Stimulated activated CD8-positive, alpha-beta memory T cell treated with anti-CD3 and anti-CD28 coated beads, Interleukin-4, amount 100 ng/mL, for 4 hours (primary cell): ENCODE measurements around the gene EEF1A2.
"Not testable (repeated sequence)": the region's sequence is repeated elsewhere in the genome, so short reads cannot be mapped to it uniquely, and the experiment has no call there.

Experiments
- DNase-seq, 2 donors: peaks; one replicate each; pipeline ENCODE4 v3.0.0-alpha.2; 2020; ENCODE audit warnings: low read depth in 2 of 2, low spot score in 1 of 2

EEF1A2 gene

DNA sequence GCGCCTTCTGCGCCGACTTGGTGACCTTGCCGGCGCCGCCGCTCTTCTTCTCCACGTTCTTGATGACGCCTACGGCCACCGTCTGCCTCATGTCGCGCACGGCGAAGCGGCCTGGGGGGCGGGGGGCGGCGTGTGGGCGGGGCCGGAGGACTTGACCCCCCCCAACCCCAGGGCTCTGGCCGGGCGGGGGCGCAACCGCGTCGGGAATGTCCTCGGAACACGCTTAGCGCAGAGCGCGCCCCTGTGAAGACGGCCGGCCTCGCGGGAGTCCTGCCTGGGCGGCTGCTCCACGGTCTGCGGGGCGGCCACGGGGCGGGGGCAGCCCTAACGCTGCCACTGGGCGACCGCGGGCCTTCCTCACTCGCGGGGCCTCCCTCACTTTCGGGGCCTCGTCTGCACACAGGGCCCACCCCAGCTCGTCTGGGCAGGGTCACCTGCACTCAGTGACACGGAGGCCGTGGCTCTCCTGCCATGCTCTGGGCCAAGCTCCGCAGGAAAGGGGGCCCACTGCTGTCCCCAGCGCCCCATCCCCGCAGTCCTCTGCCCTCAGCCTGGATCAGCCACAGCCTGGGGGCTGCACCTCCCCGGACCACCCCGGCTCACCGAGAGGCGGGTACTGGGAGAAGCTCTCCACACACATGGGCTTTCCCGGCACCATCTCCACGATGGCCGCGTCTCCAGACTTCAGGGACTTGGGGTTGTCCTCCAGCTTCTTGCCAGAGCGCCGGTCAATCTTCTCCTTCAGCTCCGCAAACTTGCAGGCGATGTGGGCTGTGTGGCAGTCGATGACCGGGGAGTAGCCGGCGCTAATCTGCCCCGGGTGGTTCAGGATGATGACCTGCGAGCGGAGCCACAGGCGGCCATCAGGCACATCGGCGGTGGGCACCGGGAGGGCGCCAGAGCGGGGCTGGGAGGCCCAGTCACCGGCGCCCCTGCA, 10.3 kb downstream of the EEF1A2 start:
- no peak for DNase-seq

GRCh38 chr20:63487781-63488241, 11.1 kb downstream of the EEF1A2 start:
- DNase-seq = no peak

- DNase-seq = no peak
These were observed 11.6 kb downstream of the EEF1A2 start for GRCh38 chr20:63487116-63487764.

- no peak for DNase-seq
These were observed 12.5 kb downstream of the EEF1A2 start for GRCh38 chr20:63486300-63486855.

DNA sequence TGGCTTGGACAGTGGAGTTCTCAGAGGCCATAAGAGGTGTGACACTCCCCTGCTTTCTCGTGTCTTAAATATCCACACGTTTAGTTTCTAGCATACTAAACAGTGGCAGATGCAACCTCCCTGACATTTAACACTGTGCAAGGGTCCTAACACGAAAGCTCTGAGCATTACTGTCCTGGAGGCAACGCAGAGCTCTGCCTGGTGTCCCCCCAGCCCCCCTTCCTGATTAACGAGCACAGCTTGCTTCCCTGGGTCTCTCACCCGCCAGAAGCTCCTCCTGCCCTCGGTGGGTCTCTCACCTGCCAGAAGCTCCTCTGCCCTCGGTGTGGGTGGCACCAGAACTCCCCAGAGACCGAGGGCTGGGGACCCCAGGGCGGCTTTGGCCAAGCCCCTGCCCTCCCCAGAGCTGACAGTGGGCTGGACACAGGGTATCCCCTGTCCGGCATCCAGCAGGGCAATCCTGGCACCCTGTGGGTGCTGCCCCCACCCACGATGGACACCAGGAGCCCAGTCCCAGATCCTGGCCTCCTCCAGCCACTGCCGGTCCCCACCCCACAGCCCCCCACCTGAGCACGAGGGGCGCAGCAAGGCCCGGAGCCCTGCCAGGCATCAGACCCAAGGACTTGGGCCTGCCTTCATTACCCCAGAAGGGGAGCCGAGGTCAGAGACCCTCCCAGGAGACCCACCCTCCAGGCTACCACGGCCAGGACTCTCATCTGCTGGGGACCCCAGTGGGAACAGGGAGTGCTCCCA, 14.1 kb downstream of the EEF1A2 start:
- no peak for DNase-seq

- no peak for DNase-seq
These were observed 14.6 kb downstream of the EEF1A2 start for GRCh38 chr20:63484236-63484635.

DNA sequence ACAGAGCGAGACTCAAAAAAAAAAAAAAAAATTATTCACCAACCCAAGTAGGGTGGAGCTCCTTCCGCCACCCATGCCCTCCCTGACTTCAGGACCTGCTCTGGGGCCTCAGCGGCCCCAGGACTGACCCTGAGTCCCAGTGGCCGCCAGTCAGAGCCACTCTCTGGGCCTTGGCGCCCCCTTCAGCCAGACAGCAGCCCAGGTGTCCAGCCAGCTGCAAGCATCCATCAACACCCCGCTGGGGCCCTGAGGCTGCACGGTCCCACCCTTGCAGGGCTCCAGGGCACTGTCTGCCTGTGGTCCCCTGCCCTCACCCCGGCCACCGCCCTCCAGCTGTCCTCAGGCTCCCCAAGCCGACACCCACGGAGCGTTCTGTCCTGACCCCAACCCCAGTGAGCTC, 15.0 kb downstream of the EEF1A2 start:
- no peak for DNase-seq

- DNase-seq = no peak
These were observed 16.8 kb downstream of the EEF1A2 start for GRCh38 chr20:63482021-63482587.

DNA sequence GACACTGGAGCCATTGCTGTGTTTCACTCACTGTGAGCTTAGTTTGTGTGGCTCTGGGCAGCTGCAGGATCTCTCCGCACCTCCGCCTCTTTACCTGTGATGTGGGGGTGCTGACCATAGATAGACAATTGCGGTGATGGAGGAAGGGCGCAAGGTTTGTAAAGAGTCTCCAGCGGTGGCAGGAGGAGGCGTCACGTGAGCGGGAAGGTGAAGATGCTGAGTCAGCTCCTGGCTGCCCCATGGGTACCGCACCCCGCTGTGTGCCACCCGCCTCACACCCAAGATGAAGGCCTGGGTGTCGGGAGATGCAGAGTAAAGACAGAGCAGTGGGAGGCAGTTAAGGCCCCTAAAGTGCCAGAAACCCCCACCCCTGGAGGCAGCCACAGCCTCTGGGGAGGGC, 17.4 kb downstream of the EEF1A2 start:
- no peak for DNase-seq

DNA sequence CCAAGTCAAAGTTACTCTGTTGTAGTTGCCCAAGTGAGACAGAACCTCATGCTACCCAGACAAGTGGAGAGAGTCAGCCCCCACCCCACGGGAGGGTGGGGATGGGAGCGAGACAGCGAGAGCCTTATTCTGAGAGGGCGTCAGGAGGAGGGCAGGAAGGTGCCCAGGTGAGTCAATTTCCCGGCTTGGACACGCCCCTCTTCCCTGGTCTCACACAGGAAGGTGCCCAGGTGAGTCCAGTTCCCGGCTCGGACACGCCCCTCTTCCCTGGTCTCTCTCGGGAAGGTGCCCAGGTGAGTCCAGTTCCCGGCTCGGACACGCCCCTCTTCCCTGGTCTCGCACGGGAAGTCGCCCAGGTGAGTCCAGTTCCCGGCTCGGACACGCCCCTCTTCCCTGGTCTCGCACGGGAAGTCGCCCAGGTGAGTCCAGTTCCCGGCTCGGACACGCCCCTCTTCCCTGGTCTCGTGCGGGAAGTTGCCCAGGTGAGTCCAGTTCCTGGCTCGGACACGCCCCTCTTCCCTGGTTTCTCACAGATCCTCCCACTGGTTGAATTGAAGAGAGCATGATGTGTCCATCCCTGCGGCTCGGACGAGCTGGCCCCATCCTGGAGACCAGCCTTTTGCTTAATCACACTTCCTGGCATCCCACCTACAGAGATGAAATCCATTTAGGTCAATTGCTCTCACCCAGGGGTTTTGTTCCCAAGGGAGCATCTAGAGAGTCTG, 19.0 kb downstream of the EEF1A2 start:
- DNase-seq = not testable (repeated sequence)

GRCh38 chr20:63478346-63479302, 20.3 kb downstream of the EEF1A2 start:
- no peak for DNase-seq

- no peak for DNase-seq
These were observed 20.9 kb downstream of the EEF1A2 start for GRCh38 chr20:63477944-63478343.

- DNase-seq = no peak
These were observed 21.7 kb downstream of the EEF1A2 start for GRCh38 chr20:63477061-63477616.

DNA sequence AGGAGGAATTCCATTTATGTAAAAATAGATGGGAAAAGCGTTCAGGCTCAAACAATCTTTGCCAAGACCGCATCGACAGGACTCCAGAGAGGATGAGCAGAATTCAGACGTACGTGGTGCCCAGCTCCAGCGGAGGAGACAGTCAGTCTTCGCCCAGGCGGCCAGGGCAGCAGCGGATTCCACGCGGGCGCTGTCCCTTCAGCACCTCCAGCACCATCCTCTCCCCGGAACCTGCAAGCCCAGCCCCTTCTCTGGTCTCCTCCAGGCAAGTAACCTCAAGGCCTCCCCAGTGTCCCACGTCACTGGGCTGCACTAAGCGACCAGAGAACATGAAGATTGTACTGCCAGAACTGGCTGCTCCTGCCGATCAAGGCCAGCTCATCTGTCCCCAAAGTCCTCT, 23.7 kb downstream of the EEF1A2 start:
- DNase-seq = no peak

- DNase-seq = no peak
These were observed 25.1 kb downstream of the EEF1A2 start for GRCh38 chr20:63473555-63474449.

GRCh38 chr20:63472862-63473390, 26.0 kb downstream of the EEF1A2 start:
- no peak for DNase-seq

DNA sequence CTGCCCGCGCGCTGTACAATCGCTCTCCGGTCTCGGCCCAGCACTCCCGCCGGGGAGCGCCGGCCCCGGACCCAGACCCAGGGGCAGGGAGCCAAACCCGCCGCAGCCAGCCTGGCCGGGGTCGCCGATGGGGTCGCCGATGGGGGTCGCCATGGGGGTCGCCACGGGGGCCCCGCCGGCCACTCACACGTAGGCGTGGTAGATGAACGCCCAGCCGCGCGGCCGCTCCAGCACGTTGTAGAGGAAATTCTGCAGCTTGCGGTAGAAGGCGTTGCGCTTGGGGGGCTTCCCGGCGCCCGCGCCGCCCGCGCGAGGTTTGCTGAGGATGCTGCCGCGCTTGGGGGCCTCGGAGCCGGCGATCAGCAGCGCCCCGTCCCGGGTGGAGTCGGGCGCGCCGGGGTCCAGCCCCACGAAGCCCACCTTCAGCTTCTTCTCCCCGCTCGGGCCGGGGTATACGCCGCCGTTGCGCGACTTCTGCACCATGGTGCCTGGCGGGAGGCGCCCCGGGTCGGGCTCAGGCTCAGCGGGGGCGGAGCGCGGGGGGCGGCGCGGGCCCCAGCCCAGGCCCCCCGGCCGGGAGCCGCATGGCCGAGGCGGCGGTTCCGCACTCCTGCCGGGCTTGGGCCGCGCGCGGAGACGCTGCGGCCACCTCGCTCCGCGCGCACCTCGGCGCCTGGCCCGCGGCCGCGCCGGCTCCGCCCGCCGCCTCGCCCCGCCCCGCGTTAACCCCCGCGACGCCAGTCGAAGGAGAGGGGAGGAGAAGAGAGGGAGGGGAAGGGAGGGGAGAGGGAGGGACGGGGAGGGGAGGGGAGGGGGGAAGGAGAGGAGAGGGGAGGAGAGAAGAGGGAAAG, 26.7 kb downstream of the EEF1A2 start, which contains the start of gene KCNQ2:
Gene KCNQ2 (minus strand): TSS at position 675 of the 851 bp plus-strand sequence. CDS start 192 bp downstream, at position 483.
- no peak for DNase-seq
